Liver (tissue), 9 donors: ENCODE measurements around the gene PLCB1. TPM values are rescaled to one million over a fixed set of nuclear protein-coding genes. Genes with fewer than 3 reads are reported as not detected.

Source experiments
- DNase-seq: peaks from one replicate; pipeline ENCODE4 v3.0.0-alpha.2; 2017; ENCODE audit warnings: low spot score
- H3K27ac ChIP-seq, 2 donors: one replicate each; pipeline ENCODE4 v1.7.0; 2013; ENCODE audit warnings: inconsistent platforms in 2 of 2, low read length in 2 of 2, control low read depth in 1 of 2, low read depth in 1 of 2, mild to moderate bottlenecking in 1 of 2
- H3K27me3 ChIP-seq, 4 donors: one replicate each; pipeline versions ENCODE4 v1.6.1 to v1.7.0; 2013; ENCODE audit warnings: low read length in 3 of 4, inconsistent platforms in 1 of 4, mild to moderate bottlenecking in 1 of 4, moderate library complexity in 1 of 4; ENCODE audit not compliant: control insufficient read depth in 4 of 4, insufficient read depth in 4 of 4
- H3K36me3 ChIP-seq, 4 donors: one replicate each; pipeline versions ENCODE4 v1.6.1 to v1.7.0; 2013; ENCODE audit warnings: low read length in 3 of 4, mild to moderate bottlenecking in 3 of 4, low read depth in 1 of 4, moderate library complexity in 1 of 4; ENCODE audit not compliant: control insufficient read depth in 4 of 4, insufficient read depth in 3 of 4
- H3K4me1 ChIP-seq, 4 donors: one replicate each; pipeline versions ENCODE4 v1.6.1 to v1.7.0; 2013; ENCODE audit warnings: low read length in 3 of 4, mild to moderate bottlenecking in 3 of 4, moderate library complexity in 1 of 4; ENCODE audit not compliant: control insufficient read depth in 4 of 4, insufficient read depth in 4 of 4
- H3K4me3 ChIP-seq, 3 donors: one replicate each; pipeline versions ENCODE4 v1.6.1 to v1.7.0; 2013; ENCODE audit warnings: low read length in 3 of 3, control low read depth in 1 of 3, low read depth in 1 of 3, mild to moderate bottlenecking in 1 of 3
- H3K9ac ChIP-seq, 2 donors: one replicate each; pipeline ENCODE4 v1.7.0; 2013; ENCODE audit warnings: low read length in 2 of 2, mild to moderate bottlenecking in 2 of 2, moderate library complexity in 2 of 2, control low read depth in 1 of 2, low read depth in 1 of 2
- H3K9me3 ChIP-seq, 4 donors: one replicate each; pipeline versions ENCODE4 v1.6.1 to v1.7.0; 2013; ENCODE audit warnings: low read length in 3 of 4; ENCODE audit not compliant: control insufficient read depth in 4 of 4
- EGR1 ChIP-seq, 2 donors: IDR thresholded peaks; 2 replicates each; pipeline ENCODE4 v1.6.1; 2016 to 2018; ENCODE audit warnings: antibody characterized with exemption in 2 of 2, low read depth in 2 of 2
- FOXA1 ChIP-seq: IDR thresholded peaks from 2 replicates; pipeline ENCODE4 v1.6.1; 2016; ENCODE audit warnings: antibody characterized with exemption
- FOXA2 ChIP-seq: IDR thresholded peaks from 2 replicates; pipeline ENCODE4 v1.6.1; 2016; ENCODE audit warnings: antibody characterized with exemption
- GABPA ChIP-seq, 2 donors: IDR thresholded peaks in 1 of 2; conservative IDR thresholded peaks in 1 of 2; 2 replicates each; pipeline ENCODE4 v1.6.1; 2016; ENCODE audit warnings: antibody characterized with exemption in 2 of 2, mild to moderate bottlenecking in 1 of 2, moderate library complexity in 1 of 2
- HNF4A ChIP-seq, 2 donors: conservative IDR thresholded peaks; 2 replicates each; pipeline ENCODE4 v1.6.1; 2016; ENCODE audit warnings: antibody characterized with exemption in 2 of 2, mild to moderate bottlenecking in 2 of 2
- HNF4G ChIP-seq: IDR thresholded peaks from 2 replicates; pipeline ENCODE4 v1.6.1; 2016; ENCODE audit warnings: antibody characterized with exemption
- JUND ChIP-seq, 2 donors: IDR thresholded peaks; 2 replicates each; pipeline ENCODE4 v1.6.1; 2016; ENCODE audit warnings: antibody characterized with exemption in 2 of 2
- NR2F2 ChIP-seq: IDR thresholded peaks from 2 replicates; pipeline ENCODE4 v1.6.1; 2016; ENCODE audit warnings: antibody characterized with exemption
- RAD21 ChIP-seq, 2 donors: IDR thresholded peaks; 2 replicates each; pipeline ENCODE4 v1.6.1; 2016; ENCODE audit warnings: antibody characterized with exemption in 2 of 2, mild to moderate bottlenecking in 2 of 2
- RXRA ChIP-seq, 2 donors: IDR thresholded peaks; 2 replicates each; pipeline ENCODE4 v1.6.1; 2017 to 2018; ENCODE audit warnings: antibody characterized with exemption in 2 of 2, mild to moderate bottlenecking in 1 of 2
- SP1 ChIP-seq: IDR thresholded peaks from 2 replicates; pipeline ENCODE4 v1.6.1; 2018; ENCODE audit warnings: antibody characterized with exemption, mild to moderate bottlenecking
- TAF1 ChIP-seq: conservative IDR thresholded peaks from 2 replicates; pipeline ENCODE4 v1.6.1; 2016; ENCODE audit warnings: antibody characterized with exemption, mild to moderate bottlenecking
- YY1 ChIP-seq: IDR thresholded peaks from 2 replicates; pipeline ENCODE4 v1.6.1; 2016; ENCODE audit warnings: antibody characterized with exemption, mild to moderate bottlenecking
- WGBS: extraction: QIAGEN DNeasy Blood & Tissue Kit; methylation state at CpG from one replicate; pipeline ENCODE4 v1.1.7; 2013; 5-methylcytosine and 5-hydroxymethylcytosine counted together
- polyA plus RNA-seq, 2 donors: library from polyadenylated mRNA; stranded (reverse) in 1 of 2; unstranded in 1 of 2; fragments of 200-250 nt in 1 of 2; fragments of >200 nt in 1 of 2; fragmentation: Nextera tagmentation in 1 of 2; extraction: Ambion mirVana in 1 of 2; gene quantifications; one replicate each; pipeline versions ENCODE4 v1.2.1 to v1.2.3, GENCODE V29; 2013 to 2015
- total RNA-seq, 2 donors: library from RNA; depleted of rRNA; stranded (reverse); fragments of >200 nt; gene quantifications; one replicate each; pipeline ENCODE4 v1.2.3, GENCODE V29; 2014
- TF ChIP-seq, protein P1 (sequence below): fragments of 150-350 bp; IDR thresholded peaks from 2 replicates; pipeline ENCODE4 v1.5.1; 2017; ENCODE audit warnings: improper control_type of control experiment, low read depth, low read length; ENCODE audit not compliant: missing input control
- TF ChIP-seq, protein P2 (sequence below): IDR thresholded peaks from 2 replicates; pipeline ENCODE4 v1.6.1; 2016; ENCODE audit warnings: antibody characterized with exemption
- TF ChIP-seq, protein P3 (sequence below): IDR thresholded peaks from 2 replicates; pipeline ENCODE4 v1.6.1; 2016; ENCODE audit warnings: antibody characterized with exemption
- TF ChIP-seq, protein P4 (sequence below): IDR thresholded peaks from 2 replicates; pipeline ENCODE4 v1.6.1; 2016; ENCODE audit warnings: antibody characterized with exemption
- TF ChIP-seq, protein P5 (sequence below): IDR thresholded peaks from 2 replicates; pipeline ENCODE4 v1.6.1; 2016; ENCODE audit warnings: antibody characterized with exemption, mild to moderate bottlenecking
- donor health status: healthy.
- donor health status: healthy.
- donor health status: healthy.
- donor health status: healthy.
- donor health status: healthy.

Gene PLCB1
- total and polyA plus RNA-seq, 4 donors: 3.7 to 13.5 (median 5.9) TPM

DNA sequence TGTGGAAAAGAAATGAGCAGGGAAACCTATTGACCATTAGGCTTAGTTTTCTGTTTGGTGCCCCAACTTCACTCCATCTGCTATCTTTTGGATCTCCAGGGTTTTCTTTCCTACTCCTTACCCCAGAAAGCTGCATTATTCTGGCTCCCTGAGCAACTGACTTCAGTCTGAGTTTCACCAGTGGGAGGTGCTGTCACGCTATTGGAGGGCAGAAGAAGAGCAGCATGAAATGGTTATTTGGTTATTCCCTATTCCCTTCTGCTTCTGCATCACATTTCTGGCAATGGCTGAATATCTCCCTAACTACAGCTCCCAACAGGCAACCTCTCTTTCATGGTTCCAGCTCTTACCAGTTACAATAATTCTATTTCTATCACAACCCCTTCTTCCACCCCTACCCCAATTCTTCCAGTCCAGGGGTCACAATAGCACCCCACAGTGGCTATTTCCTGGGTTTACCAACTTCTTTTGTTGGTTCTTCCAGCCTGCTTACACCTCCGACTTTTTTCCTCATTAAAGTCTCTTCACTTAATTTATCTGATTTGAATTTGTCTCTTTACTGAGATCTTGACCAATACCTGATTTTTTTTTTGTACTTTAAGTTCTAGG, 311.5 kb downstream of the PLCB1 start (continued):
- TF ChIP-seq, protein P1, sequence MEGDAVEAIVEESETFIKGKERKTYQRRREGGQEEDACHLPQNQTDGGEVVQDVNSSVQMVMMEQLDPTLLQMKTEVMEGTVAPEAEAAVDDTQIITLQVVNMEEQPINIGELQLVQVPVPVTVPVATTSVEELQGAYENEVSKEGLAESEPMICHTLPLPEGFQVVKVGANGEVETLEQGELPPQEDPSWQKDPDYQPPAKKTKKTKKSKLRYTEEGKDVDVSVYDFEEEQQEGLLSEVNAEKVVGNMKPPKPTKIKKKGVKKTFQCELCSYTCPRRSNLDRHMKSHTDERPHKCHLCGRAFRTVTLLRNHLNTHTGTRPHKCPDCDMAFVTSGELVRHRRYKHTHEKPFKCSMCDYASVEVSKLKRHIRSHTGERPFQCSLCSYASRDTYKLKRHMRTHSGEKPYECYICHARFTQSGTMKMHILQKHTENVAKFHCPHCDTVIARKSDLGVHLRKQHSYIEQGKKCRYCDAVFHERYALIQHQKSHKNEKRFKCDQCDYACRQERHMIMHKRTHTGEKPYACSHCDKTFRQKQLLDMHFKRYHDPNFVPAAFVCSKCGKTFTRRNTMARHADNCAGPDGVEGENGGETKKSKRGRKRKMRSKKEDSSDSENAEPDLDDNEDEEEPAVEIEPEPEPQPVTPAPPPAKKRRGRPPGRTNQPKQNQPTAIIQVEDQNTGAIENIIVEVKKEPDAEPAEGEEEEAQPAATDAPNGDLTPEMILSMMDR: no peak
- no peak for TF ChIP-seq FOXA2
- no peak for TF ChIP-seq FOXA1
- no peak for TF ChIP-seq NR2F2
- no peak for TF ChIP-seq HNF4A (conservative IDR thresholded peaks at IDR 0.05)
- TF ChIP-seq EGR1 (IDR thresholded peaks at IDR 0.05; ENCODE audit: low read depth in 2 of 2): no peak
- no peak for TF ChIP-seq TAF1

DNA sequence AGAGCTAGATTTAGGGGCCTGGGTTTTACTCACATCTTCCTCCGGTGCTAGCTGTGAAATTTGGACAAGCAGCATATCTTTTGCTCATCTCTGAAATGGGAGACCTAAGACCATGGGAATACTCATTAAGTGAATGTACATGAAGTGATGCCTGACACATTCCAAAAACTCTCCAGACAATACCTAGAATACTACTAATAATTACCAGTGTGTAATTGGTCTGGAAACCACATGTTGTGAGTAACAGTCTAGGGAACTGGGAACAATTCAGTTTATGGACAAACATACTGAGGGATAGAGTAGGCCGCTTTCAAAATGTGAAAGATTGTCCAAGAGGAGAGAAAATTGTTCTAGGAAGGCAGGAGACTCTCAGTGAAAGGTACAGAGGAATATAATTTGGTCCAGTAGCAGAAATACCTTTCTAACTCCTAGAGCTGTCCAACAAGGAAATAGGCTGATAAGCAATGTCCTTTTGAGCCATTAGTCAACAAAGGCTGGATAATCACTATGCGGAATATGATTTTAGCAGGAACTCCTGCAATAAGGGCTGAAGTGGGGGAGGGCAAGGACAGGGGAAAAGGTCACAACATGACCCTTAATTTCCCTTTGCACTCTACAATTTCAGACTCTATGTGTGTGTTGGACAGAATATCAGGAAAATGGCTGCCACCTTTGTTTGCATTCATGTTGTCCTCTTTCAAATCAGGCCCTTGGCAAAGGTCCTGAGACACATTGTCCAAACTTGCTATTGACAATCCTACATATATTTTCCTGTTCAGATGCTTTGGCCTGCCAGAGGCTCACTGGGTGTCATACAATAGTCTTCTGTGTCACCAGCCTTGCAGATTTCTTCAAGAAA, 315.4 kb downstream of the PLCB1 start:
- Histone ChIP-seq H3K27me3 (no peaks in the 10 kb centered on the region), H3K27ac (no peak overlapping the region), H3K9me3 (no peaks in the 10 kb centered on the region), H3K4me1 (peaks cover 0 to 2% (median 0%) of the 10 kb centered on the region in 4 donors), H3K9ac (no peak overlapping the region), H3K36me3 (no peaks in the 10 kb centered on the region), H3K4me3 (no peak overlapping the region)
- no peak for DNase-seq
- 77% methylated on average over 3 of the region's 3 CpGs for WGBS
- TF ChIP-seq RXRA (IDR thresholded peaks at IDR 0.05) (peak; percentile 64 to 71), RAD21 (IDR thresholded peaks at IDR 0.05) (peak in 1 of 2 donors; percentile 32), FOXA1 (no peak), SP1 (peak; percentile 10), FOXA2 (no peak), YY1 (peak; percentile 63), HNF4G (no peak), GABPA (IDR thresholded peaks at IDR 0.05 in 1 of 2, conservative IDR thresholded peaks at IDR 0.05 in 1 of 2) (no peak), EGR1 (IDR thresholded peaks at IDR 0.05; ENCODE audit: low read depth in 2 of 2) (peak in 1 of 2 donors; percentile 14), NR2F2 (peak; percentile 89), TAF1 (no peak), JUND (IDR thresholded peaks at IDR 0.05) (no peak), HNF4A (conservative IDR thresholded peaks at IDR 0.05) (peak in 1 of 2 donors; percentile 31)
- TF ChIP-seq, protein P2, sequence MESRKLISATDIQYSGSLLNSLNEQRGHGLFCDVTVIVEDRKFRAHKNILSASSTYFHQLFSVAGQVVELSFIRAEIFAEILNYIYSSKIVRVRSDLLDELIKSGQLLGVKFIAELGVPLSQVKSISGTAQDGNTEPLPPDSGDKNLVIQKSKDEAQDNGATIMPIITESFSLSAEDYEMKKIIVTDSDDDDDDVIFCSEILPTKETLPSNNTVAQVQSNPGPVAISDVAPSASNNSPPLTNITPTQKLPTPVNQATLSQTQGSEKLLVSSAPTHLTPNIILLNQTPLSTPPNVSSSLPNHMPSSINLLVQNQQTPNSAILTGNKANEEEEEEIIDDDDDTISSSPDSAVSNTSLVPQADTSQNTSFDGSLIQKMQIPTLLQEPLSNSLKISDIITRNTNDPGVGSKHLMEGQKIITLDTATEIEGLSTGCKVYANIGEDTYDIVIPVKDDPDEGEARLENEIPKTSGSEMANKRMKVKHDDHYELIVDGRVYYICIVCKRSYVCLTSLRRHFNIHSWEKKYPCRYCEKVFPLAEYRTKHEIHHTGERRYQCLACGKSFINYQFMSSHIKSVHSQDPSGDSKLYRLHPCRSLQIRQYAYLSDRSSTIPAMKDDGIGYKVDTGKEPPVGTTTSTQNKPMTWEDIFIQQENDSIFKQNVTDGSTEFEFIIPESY: no peak
- TF ChIP-seq, protein P1: no peak
- TF ChIP-seq, protein P3, sequence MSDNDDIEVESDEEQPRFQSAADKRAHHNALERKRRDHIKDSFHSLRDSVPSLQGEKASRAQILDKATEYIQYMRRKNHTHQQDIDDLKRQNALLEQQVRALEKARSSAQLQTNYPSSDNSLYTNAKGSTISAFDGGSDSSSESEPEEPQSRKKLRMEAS: peak; percentile 28
- TF ChIP-seq, protein P4, sequence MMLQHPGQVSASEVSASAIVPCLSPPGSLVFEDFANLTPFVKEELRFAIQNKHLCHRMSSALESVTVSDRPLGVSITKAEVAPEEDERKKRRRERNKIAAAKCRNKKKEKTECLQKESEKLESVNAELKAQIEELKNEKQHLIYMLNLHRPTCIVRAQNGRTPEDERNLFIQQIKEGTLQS: no peak
- TF ChIP-seq, protein P5, sequence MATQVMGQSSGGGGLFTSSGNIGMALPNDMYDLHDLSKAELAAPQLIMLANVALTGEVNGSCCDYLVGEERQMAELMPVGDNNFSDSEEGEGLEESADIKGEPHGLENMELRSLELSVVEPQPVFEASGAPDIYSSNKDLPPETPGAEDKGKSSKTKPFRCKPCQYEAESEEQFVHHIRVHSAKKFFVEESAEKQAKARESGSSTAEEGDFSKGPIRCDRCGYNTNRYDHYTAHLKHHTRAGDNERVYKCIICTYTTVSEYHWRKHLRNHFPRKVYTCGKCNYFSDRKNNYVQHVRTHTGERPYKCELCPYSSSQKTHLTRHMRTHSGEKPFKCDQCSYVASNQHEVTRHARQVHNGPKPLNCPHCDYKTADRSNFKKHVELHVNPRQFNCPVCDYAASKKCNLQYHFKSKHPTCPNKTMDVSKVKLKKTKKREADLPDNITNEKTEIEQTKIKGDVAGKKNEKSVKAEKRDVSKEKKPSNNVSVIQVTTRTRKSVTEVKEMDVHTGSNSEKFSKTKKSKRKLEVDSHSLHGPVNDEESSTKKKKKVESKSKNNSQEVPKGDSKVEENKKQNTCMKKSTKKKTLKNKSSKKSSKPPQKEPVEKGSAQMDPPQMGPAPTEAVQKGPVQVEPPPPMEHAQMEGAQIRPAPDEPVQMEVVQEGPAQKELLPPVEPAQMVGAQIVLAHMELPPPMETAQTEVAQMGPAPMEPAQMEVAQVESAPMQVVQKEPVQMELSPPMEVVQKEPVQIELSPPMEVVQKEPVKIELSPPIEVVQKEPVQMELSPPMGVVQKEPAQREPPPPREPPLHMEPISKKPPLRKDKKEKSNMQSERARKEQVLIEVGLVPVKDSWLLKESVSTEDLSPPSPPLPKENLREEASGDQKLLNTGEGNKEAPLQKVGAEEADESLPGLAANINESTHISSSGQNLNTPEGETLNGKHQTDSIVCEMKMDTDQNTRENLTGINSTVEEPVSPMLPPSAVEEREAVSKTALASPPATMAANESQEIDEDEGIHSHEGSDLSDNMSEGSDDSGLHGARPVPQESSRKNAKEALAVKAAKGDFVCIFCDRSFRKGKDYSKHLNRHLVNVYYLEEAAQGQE: peak; percentile 94
